ENCODE results near the gene UBE3B. TPM values are rescaled to one million over a fixed set of nuclear protein-coding genes. Genes with fewer than 3 reads are reported as not detected.
A peak's percentile ranks its signal among the peaks of the same experiment; 100 is the strongest.

Gene UBE3B
- total RNA-seq, 1 donor from 2014 or later = 50.9 TPM

DNA sequence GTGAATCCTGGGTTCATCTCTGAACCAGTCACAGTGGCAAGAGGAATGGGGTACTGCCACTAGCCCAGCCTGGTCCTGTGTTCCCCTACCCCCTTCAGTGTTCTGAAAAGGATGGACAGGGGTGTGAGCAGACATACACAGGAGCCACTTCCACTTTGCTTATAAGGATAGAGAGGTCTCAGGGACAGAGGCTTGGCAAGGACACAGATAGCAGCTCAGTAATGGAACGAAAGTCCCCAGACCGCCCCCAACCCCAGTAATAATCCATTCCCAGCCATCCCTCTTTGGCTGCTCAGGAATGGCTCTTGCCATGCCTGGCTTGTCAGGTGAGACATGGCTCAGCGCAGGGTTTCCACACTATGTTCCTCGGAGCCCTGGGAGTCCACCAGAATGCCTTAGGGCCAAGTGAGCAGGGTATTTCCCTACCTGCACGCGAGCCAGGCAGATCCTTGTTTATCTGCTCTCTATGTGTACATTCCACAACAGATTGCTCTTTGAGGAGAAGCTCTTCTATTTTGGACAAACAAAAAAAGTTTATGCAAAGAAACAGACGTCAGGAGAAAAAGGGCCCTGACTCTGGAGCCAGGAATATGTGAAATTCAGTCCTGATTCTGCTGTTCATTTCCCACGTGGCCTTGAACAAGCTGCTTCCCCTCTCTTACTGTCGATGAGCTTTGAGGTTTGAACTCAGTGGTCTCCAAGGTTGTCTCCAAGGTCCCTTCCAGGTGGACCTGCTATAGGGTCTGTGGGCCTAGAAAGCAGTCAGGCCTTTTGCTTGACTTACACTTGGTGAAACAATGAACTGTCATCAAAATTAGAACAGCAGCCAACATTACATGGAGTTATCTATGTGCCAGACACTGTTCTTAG, 10.0 kb downstream of the UBE3B start:
- intact Hi-C loops (cut with DNase I) = no loop called here
- no peak for DNase-seq

DNA sequence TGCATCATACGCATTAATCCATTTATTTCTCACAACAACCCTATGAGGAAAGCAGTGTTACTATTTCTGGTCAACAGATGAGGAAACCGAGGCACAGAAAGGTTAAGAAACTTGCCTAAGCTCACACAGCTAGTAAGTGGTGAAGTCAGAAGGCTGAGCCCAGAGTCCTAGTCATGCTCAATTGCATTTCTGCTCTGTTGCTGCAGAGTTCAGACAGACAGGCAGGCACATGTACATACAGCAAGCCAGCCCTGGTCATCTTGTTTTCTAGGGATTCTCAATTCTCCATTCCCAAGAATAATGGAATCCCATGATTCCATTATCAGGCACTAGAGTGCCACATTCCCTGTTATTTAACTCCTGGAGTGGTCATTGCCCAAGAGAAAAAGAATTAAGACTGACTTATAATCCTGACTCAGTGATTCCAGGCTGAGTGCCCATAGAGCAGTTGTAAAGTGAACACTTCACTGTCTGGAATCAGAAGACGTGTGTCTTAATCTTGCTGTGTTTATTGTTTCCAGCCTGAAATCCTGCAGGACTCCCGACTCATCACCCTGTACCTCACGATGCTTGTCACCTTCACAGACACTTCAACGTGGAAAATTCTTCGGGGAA, 10.7 kb downstream of the UBE3B start:
- no peak for ATAC-seq (ENCODE audit: poor library complexity)
- no peak for DNase-seq
- intact Hi-C loops (cut with DNase I) = no loop called here

More for the DNA sequence above, 10.0 kb downstream of the UBE3B start:
- ATAC-seq (ENCODE audit: poor library complexity) = no peak

DNA sequence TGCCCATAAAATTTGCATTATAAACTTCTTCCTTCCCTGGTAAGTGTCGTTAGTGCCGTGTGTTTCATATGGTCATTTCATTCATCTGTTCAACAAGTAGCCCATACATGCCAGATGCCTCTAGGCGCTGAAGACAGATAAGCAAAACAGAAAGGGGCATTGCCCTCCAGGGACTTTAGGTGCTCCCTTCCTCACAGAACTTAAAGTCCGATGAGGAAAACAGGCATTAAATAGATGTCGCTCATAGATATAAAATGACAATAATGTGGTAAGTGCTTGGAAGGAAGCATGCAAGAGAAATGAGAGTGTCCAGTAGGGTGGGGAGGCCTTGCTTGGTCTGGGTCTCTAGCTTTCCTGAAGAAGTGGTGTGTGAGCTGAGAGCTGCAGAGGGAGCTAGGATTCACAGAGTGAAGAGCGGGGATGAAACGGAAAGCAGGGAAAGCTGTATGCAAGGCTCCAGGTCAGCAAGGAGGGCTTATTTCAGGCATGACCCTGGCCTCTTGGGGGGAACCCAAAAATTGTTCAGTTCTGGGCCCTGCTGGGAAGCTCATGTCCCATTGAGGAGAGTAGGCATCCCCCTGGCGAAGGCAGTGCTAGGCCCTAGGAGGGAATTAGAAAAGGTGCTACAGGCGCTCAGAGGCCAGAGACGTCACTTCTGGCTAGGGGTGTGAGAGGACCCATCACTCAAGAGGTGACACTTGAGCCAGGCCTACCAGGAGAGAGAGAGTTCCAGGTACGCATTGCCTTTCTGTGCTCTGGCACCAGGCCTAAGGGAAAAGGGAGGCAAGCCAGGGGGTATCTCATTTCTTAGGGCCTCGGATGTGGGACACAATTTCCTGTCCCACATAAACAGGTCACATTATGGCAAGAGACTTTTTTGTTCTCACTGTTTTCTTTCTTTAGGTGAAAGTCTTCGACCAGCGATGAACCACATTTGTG, 11.9 kb downstream of the UBE3B start:
- no peak for ATAC-seq (ENCODE audit: poor library complexity)
- no peak for DNase-seq
- intact Hi-C loops (cut with DNase I) = no loop called here

DNA sequence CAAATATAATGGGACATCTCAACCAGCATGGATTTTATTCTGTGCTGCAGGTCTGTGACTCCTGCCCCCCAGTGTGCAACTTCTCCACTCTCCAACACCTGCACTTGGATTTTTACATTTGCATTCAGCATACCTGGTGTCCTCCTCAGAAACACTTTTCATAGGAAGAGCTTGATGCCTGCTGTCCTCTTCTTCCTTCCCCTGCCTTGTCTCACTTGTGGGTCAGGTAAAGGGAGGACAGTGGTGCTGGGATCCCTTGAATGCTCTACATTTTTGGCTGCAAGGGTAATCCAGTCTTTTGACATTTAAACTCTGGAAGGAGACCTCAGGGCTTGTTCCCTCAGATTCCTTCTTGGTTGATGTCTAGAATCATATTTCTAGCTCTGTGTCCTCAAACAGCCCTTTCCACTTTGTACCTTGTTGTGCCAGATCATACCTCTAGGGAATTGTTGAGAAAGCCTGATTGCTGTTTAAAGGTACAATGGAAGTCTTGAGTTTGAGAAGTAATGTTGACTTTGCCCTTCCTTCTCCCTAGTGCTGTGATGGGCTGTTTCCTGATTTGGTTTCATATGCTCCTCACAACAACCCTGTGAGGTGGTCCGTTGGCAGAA, 12.6 kb downstream of the UBE3B start:
- intact Hi-C loops (cut with DNase I) = no loop called here
- DNase-seq (no peak), ATAC-seq (ENCODE audit: poor library complexity) (no peak)

DNA sequence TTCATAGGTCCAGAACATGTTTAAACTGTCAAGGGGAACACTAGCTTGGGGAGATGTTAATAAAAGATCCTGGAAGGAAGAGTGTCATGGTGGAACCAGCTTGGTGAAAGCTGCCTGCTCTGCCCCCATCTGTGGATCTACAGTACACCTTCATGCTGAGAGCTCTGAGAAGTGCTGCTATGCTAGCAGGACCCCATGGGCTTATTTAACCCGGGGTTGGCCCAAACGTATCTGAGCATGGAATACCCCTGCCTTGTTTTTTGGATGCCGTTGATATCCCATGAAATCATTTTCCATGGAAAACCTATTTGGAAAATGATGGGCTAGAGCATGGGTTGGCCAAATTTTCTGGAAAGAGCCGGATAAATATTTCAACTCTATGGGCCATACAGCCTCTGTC, 14.2 kb downstream of the UBE3B start:
- DNase-seq = no peak
- intact Hi-C loops (cut with DNase I) = no loop called here
- no peak for ATAC-seq (ENCODE audit: poor library complexity)

DNA sequence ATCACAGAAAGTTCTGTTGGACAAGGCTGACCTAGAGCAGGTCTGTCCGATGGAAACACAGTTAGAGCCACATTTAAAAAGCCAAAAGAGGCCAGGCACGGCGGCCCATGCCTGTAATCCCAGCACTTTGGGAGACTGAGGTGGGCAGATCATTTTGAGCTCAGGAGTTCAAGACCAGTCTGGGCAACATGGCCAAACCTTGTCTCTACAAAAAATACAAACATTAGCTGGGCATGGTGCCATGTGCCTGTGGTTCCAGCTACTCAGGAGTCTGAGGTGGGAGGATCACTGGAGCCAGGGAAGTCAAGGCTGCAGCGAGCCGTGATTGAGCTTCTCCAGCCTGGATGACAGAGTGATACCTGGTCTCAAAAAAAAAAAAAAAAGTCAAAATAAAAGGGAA, 14.9 kb downstream of the UBE3B start:
- ATAC-seq (ENCODE audit: poor library complexity) (no peak), DNase-seq (no peak)
- intact Hi-C loops (cut with DNase I) = no loop called here

DNA sequence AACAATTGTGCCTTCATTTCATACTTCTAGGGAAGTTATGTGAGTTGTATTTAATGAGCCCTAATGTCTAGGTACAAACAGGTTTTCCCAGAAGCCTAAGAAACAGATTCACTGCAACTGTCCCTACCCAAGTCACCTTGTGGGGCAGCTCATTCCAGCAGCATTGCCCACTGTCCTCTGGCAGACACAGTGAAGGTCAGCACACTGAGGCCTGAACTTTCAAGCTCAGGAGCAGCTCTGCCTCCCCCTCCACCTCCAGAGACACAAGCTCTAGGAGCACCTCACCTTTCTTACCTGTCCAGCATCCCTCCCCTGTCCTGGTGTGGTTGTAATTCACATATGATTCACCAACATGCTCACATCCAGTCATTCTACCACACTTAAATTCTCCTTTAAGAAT, 15.7 kb downstream of the UBE3B start:
- intact Hi-C loops (cut with DNase I) = no loop called here
- peak; percentile 73 for ATAC-seq (ENCODE audit: poor library complexity)
- DNase-seq = no peak

DNA sequence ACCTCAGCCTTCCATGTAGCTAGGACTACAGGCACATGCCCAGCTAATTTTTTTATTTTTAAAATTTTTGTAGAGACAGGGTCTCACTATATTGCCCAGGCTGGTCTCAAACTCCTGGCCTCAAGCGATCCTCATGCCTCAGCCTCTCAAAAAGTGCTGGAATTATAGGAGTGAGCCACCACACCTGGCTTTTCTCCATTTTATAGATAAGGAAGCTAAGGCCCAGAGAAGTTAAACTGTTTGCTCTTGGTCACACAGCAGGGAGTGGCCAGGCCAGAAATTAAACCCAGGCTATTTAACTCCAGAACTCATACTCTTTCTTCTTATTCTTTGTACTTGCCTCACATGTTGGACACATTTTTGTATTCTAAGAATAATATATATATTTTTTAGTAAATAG, 16.5 kb downstream of the UBE3B start:
- ATAC-seq (ENCODE audit: poor library complexity) (no peak), DNase-seq (no peak)
- intact Hi-C loops (cut with DNase I) = no loop called here

DNA sequence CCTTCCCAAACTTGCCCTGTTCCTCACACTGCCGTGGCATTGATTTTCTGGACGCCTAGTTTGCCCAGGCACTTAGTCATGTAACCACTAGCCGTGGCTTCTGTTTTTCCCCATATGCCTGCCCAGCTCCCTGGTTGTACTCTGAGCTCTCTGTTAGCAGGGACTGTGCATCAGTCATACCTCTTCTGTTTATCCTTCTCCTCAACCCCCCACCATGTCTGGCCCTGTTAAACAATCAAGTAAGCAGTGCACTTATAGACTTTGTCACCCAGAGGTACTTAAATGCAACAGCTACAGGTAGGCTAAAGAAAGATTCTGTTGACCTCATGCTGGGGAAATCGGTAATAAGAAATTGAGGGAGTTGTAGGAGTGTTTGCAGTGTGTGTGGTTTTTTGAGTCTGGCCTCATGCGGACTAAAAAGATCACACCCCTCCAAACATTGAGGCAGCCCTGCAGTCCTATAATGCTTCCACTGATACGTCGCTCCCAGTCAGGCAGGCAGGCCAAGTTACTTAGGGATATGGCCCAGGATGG, 17.0 kb downstream of the UBE3B start:
- intact Hi-C loops (cut with DNase I) = no loop called here
- no peak for DNase-seq
- ATAC-seq (ENCODE audit: poor library complexity) = no peak

DNA sequence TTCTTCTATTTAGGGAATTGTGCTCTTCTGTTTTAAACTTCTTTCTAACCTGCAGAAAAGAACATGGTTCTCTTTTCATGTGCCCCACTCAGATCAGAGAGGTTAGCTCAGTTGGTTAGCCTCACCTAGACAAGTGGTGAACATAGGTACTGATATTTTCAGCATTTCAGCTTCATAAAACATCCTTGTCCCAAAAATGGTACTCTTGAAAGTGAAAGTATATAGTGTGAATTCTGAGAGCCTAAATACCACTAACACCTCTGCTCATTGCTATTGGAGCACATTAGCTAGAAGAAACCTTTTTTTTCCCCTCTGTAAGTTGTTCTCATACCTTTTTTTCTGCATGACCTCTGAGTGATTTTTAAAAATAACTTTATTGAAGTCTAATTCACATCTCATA, 17.6 kb downstream of the UBE3B start:
- DNase-seq = no peak
- no peak for ATAC-seq (ENCODE audit: poor library complexity)
- intact Hi-C loops (cut with DNase I) = no loop called here

DNA sequence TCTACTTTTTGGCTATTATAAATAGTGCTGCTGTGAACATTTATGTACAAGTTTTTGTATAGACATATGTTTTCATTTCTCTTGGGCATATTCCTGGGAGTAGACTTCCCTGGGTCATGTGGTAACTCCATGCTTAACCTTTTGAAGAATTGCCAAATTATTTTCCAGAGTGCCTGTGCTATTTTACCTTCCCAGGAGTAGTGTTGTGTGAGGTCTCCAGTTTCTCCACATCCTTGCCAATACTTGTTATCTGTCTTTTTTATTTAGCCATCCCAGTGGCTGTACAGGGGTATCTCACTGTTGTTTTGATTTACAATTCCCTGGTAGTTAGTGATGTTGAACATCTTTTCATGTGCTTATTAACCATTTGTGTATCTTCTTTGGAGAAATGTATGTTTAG, 18.9 kb downstream of the UBE3B start:
- DNase-seq (no peak), ATAC-seq (ENCODE audit: poor library complexity) (no peak)
- intact Hi-C loops (cut with DNase I) = no loop called here

DNA sequence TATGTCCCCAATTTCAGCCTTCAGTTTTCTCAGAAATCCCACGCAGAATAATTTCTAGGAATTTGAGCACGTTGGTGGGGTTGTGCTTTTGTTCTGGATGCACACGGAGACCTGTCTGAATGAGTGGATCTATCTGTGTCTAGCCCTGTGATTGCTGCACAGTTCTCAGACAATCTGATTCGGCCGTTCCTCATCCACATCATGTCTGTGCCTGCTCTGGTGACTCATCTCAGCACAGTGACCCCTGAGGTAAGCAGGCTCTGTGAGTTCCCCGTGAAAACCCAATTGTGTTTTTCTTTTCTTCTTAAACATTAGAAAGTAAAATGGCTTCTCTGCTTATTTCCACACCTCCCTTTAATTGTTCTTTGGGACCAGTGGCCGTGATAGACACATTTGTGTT, 20.2 kb downstream of the UBE3B start:
- ATAC-seq (ENCODE audit: poor library complexity) (no peak), DNase-seq (no peak)
- intact Hi-C loops (cut with DNase I) = no loop called here

DNA sequence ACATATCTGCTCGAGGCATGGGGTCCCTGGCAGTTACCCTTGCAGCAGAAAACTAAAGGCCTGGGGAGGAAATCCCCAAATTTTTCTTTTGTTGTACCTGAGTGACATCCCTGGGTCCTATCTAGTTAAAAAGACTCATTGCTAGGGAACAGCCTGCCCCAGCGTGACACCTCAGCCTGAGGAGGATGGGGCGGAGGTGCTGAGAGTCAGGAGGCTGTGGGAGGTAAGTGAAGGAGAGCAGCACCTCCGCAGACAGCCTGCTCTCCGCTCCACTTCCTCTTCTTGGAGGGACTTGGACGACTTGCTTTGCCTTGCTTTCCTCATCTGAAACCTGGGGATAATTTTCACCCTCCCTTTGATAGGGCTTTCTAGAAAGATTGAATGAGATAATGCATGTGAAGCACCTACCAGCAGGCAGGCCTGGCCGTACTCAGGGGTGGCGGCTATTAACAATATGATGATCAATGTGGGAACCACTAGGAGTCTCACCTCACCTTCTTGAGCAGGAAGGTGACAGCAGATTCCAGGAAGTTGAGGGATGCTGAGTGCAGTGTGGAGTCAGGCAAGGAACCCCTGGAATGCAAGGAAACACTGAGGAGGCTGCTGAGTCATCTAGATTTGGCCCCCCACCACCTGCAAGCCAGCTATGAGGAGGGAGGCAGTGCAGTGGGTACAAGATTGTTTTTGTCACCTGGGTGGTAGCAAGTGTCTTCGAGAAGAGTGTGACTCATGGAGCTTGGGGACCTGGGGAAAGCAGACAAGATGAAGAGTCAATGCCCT, 23.2 kb downstream of the UBE3B start:
- no peak for DNase-seq
- ATAC-seq (ENCODE audit: poor library complexity) = no peak
- intact Hi-C loops (cut with DNase I) = no loop called here

DNA sequence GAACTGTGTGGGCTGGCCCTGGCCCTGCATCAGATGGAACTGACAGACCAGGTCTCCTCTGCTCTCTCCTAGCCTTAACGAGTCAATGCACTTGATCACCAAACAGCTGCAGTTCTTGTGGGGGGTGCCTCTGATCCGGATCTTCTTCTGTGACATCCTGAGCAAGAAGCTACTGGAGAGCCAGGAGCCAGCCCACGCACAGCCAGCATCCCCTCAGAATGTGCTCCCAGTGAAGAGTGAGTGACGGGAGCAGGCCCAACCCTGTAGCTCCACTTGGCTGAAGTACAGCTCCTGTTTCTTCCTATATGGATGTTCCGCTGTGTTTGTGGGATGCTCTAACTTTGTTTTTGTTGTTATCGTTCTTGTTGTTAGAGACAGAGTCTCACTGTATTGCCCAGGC, 23.9 kb downstream of the UBE3B start:
- intact Hi-C loops (cut with DNase I) = no loop called here
- DNase-seq (no peak), ATAC-seq (ENCODE audit: poor library complexity) (no peak)

DNA sequence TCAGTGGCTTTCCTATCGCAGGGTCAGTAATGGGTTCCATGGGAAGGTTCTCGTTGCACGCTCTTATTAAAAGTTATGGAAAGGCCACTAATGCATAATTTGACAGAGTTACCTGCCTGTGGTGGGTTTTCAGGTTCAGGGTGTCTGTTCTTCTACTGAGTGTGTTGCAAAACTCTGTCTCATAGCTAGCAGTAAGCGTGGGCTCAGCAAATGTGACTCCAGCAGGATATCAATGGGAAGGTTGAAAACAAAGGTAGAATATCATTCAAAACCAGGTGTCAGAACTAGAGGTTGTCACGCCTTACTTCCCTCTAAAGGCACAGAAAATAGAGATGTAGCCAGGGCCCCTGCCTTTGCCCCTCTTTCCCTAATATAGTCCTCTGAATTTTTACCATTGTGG, 24.9 kb downstream of the UBE3B start:
- no peak for DNase-seq
- ATAC-seq (ENCODE audit: poor library complexity) = no peak
- intact Hi-C loops (cut with DNase I) = no loop called here

DNA sequence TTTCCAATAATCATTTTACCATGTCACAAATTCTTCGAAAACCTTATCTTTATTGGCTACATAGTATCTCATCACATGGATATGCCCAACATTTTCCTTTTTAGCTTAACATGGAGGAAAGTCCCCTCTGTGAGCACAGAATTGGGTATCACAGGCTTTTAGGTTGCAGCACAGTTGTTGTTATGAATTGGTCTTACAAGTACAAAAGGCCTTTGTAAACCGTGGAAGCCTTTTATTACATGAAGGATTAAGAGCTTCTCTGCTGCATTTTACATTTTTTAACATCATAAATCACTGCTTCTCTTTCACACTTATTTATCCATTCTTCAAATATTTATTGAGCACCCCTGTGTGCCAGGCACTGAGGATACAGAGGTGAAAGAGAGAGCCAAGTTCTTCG, 26.2 kb downstream of the UBE3B start:
- intact Hi-C loops (cut with DNase I) = no loop called here
- DNase-seq = no peak
- no peak for ATAC-seq (ENCODE audit: poor library complexity)

DNA sequence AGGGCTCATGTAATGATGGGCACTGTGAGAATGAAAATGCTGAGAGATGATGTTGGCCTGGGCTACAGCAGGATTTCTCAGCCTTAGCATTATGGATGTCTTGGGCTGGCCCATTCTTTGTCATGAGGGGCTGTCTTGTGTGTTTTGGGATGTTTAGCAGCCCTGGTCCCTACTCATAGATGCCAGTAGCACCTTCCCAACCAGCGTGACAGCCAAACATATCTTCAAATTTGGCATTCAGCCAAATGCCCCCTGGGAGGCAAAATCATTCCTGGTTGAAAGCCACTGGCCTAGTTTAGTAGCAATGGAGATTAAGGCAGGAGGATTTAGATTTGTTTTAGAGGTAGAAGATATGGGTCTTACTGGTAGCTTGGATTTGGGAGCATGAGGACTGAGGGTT, 26.6 kb downstream of the UBE3B start:
- intact Hi-C loops (cut with DNase I) = no loop called here
- ATAC-seq (ENCODE audit: poor library complexity) = no peak
- no peak for DNase-seq

DNA sequence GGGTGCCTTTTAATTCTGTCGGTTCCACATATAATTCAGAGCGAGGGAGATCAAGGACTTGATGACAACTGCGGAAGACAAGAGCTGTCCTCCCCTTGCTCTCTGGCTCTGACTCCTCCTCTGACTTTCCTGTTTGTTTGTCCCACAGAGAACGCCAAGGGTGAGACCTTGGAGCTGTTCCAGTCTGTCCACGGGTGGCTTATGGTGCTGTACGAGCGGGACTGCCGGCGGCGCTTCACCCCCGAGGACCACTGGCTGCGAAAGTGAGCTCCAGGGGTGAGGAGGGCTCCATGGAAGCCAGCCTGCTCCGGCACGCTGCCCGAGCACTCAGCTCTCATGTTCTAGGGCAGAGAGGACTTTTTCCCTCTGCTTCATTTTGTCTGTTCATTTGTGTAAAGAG, 32.8 kb downstream of the UBE3B start:
- DNase-seq (peak; percentile 65), ATAC-seq (ENCODE audit: poor library complexity) (peak; percentile 89)
- intact Hi-C loops (cut with DNase I) = no loop called here
